ENCODE results near the gene ZIC5.

Gene ZIC5

DNA sequence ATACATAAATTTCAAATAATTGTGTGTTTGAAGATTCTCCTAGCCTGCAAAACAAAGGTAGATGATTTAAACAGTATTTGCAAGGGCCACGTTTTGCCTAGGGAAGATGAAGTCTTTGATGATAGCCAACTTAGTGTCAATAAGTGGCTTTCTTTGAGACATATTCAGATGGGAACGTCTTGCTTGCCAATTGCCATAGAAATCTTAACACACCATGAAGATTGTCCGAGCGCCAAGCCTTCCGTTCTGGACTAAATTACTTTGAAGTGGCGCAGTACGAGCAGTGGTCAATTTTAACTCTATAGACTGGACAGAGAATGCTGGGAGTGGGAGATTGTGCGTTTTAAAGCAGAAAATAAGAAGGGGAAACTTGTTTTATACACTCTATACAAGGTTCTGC, 9.9 kb downstream of the ZIC5 start:
- no peak overlapping the region for H3K4me3 ChIP-seq (ENCODE audit: insufficient read depth, low read length, poor library complexity, severe bottlenecking)
- no peaks in the 10 kb centered on the region for H3K27me3 ChIP-seq (ENCODE audit: low read length)

GRCh38 chr13:99960663-99961311, 10.8 kb downstream of the ZIC5 start:
- no peak overlapping the region for H3K9ac ChIP-seq (ENCODE audit: low read length)
- no peaks in the 10 kb centered on the region for H3K36me3 ChIP-seq (ENCODE audit: low read length)
- no peaks in the 10 kb centered on the region for H4K20me1 ChIP-seq (ENCODE audit: low read depth, low read length)
- no peaks in the 10 kb centered on the region for H3K9me3 ChIP-seq (ENCODE audit: insufficient read depth, low read length)
- no peak overlapping the region for H3K27ac ChIP-seq (ENCODE audit: low read depth, low read length)
- H3K27me3 ChIP-seq (ENCODE audit: low read length): no peaks in the 10 kb centered on the region
- no peak overlapping the region for H3K4me2 ChIP-seq (ENCODE audit: low read depth, low read length, poor library complexity, severe bottlenecking)
- H2AFZ ChIP-seq (ENCODE audit: low read depth, low read length, severe bottlenecking): no peak overlapping the region
- TF ChIP-seq, protein P1, sequence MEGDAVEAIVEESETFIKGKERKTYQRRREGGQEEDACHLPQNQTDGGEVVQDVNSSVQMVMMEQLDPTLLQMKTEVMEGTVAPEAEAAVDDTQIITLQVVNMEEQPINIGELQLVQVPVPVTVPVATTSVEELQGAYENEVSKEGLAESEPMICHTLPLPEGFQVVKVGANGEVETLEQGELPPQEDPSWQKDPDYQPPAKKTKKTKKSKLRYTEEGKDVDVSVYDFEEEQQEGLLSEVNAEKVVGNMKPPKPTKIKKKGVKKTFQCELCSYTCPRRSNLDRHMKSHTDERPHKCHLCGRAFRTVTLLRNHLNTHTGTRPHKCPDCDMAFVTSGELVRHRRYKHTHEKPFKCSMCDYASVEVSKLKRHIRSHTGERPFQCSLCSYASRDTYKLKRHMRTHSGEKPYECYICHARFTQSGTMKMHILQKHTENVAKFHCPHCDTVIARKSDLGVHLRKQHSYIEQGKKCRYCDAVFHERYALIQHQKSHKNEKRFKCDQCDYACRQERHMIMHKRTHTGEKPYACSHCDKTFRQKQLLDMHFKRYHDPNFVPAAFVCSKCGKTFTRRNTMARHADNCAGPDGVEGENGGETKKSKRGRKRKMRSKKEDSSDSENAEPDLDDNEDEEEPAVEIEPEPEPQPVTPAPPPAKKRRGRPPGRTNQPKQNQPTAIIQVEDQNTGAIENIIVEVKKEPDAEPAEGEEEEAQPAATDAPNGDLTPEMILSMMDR (IDR thresholded peaks at IDR 0.05; ENCODE audit: insufficient read depth, low read length, poor library complexity, severe bottlenecking): no peak
- TF ChIP-seq EZH2phosphoT487 (conservative IDR thresholded peaks at IDR 0.05; ENCODE audit: low read length): no peak
- H3F3A ChIP-seq (ENCODE audit: insufficient read depth): no peaks in the 10 kb centered on the region
- no peak overlapping the region for H3K4me3 ChIP-seq (ENCODE audit: insufficient read depth, low read length, poor library complexity, severe bottlenecking)
- no peaks in the 10 kb centered on the region for H3K9me2 ChIP-seq (replicated peaks; ENCODE audit: insufficient read depth, low read length)
- H3K79me2 ChIP-seq (ENCODE audit: insufficient read depth, low read length): no peaks in the 10 kb centered on the region

More for the DNA sequence above, 9.9 kb downstream of the ZIC5 start:
- H3K27ac ChIP-seq (ENCODE audit: low read depth, low read length): no peak overlapping the region
- no peak overlapping the region for H2AFZ ChIP-seq (ENCODE audit: low read depth, low read length, severe bottlenecking)
- no peaks in the 10 kb centered on the region for H3F3A ChIP-seq (ENCODE audit: insufficient read depth)
- H4K20me1 ChIP-seq (ENCODE audit: low read depth, low read length): no peaks in the 10 kb centered on the region
- TF ChIP-seq, protein P1 (IDR thresholded peaks at IDR 0.05; ENCODE audit: insufficient read depth, low read length, poor library complexity, severe bottlenecking): no peak
- no peak for TF ChIP-seq EZH2phosphoT487 (conservative IDR thresholded peaks at IDR 0.05; ENCODE audit: low read length)
- H3K9ac ChIP-seq (ENCODE audit: low read length): no peak overlapping the region
- H3K79me2 ChIP-seq (ENCODE audit: insufficient read depth, low read length): no peaks in the 10 kb centered on the region
- H3K9me2 ChIP-seq (replicated peaks; ENCODE audit: insufficient read depth, low read length): no peaks in the 10 kb centered on the region
- no peaks in the 10 kb centered on the region for H3K36me3 ChIP-seq (ENCODE audit: low read length)
- H3K4me2 ChIP-seq (ENCODE audit: low read depth, low read length, poor library complexity, severe bottlenecking): no peak overlapping the region
- H3K9me3 ChIP-seq (ENCODE audit: insufficient read depth, low read length): no peaks in the 10 kb centered on the region

DNA sequence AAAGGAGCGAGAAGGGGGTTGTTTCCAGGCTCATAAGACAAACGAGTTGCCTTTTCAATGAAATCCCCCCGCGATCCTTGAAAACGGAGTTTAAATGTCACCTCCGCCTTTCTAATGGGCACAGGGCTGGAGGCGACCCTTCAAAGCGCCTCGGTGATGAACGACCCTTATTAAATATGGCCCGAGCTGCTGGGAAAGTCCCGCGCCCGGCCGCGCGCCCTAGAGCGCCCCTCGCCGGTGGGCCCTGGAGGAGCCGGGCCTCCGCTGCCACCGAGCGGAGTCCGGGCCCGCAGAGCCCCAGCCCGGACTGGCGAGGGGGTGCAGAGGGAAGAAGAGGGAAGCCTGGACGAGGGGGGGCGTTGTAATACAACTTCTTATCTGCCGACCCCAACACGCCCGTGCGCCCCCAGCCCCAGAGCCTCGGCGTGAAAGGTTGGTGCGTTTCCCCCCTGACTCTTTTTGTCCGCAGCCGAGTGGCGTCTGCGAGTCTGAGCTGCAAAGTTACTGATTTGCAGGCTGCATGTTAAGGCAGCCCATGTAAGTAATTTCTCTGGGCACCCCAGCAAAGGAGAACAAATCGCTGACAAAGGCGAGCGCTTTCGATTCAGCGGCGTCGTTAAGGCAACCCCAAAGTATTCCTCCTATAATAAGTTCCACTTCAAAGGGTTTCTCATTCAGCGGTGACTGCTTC, 11.9 kb downstream of the ZIC5 start:
- Histone ChIP-seq H3K36me3 (ENCODE audit: low read length) (no peaks in the 10 kb centered on the region), H4K20me1 (ENCODE audit: low read depth, low read length) (no peaks in the 10 kb centered on the region), H3K27ac (ENCODE audit: low read depth, low read length) (no peak overlapping the region), H3K4me3 (ENCODE audit: insufficient read depth, low read length, poor library complexity, severe bottlenecking) (no peak overlapping the region), H3K9ac (ENCODE audit: low read length) (no peak overlapping the region), H3F3A (ENCODE audit: insufficient read depth) (no peaks in the 10 kb centered on the region), H3K4me2 (ENCODE audit: low read depth, low read length, poor library complexity, severe bottlenecking) (no peak overlapping the region), H3K27me3 (ENCODE audit: low read length) (no peaks in the 10 kb centered on the region), H3K9me2 (replicated peaks; ENCODE audit: insufficient read depth, low read length) (no peaks in the 10 kb centered on the region), H3K9me3 (ENCODE audit: insufficient read depth, low read length) (no peaks in the 10 kb centered on the region), H2AFZ (ENCODE audit: low read depth, low read length, severe bottlenecking) (no peak overlapping the region), H3K79me2 (ENCODE audit: insufficient read depth, low read length) (no peaks in the 10 kb centered on the region)
- TF ChIP-seq, protein P1 (IDR thresholded peaks at IDR 0.05; ENCODE audit: insufficient read depth, low read length, poor library complexity, severe bottlenecking): no peak
- TF ChIP-seq EZH2phosphoT487 (conservative IDR thresholded peaks at IDR 0.05; ENCODE audit: low read length): no peak
